NCI-H2196 (cell line): ENCODE data around the gene SUPT4H1.

Experiments
- DNase-seq: peaks from one replicate; lab custom pipeline; 2025; ENCODE audit not compliant: unreplicated experiment; lab: John Stamatoyannopoulos, UW

Gene SUPT4H1

DNA sequence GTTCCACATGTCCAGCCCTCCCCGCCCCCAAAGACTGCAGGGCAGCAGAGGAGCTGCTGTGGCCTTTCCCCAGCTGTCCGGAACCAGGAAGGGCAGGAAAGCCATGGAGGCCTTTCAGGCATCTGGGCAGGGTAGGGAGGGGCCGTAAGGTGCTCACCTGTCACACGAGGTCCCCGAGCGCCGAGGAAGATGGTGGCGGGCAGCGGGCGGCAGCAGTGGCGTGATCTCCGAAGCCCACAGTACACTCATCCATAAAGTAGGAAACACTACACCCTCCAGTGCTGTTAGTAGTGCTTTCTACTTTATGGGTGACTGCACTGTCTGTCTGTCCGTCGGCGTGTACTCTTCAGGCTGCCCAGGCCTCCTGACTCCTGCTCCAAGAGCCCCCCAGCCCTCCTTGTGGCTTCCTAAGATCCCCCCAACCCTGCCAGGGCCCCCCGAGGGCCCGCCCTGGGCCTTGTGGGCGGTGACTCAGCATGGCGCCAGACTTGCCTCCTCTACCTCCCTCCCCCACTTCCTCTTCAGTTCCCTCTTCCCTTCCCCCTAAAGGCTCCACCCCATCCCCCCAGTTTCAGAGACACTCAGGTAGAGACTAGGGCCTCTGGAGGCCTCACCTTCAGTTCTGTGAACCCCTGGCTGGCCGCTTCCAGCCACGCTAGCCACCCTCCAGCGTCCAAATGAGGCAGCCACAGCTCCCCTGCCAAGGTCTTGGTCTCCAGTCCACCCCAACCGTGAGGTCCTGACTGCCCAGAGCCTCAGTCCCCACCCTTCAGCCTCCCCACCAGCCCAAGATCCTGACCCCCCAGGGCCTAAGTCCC, 20.8 kb downstream of the SUPT4H1 start:
- no peak for DNase-seq

DNA sequence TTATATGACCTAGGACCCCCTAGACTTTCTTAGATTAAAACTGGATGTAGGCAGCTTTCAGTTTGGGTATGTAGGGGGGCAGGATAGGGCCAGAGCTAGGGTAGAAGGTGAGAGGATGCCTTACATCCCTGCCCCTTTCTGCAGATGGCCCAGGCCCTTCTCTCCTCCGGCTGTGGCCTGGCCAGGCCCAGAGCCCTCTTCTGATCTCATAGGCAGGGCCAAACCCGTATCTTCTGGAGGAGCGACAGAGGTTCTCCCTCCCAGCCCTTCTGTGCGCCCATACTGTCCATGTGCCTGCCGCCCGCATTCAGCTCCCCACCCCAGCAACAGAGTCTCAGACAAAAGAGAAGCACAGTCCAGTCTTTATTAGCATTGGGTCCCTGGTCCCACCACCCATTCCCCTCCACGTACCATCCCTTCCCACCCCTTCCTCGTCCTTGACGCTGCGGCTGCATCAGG, 21.4 kb downstream of the SUPT4H1 start:
- DNase-seq = no peak

DNA sequence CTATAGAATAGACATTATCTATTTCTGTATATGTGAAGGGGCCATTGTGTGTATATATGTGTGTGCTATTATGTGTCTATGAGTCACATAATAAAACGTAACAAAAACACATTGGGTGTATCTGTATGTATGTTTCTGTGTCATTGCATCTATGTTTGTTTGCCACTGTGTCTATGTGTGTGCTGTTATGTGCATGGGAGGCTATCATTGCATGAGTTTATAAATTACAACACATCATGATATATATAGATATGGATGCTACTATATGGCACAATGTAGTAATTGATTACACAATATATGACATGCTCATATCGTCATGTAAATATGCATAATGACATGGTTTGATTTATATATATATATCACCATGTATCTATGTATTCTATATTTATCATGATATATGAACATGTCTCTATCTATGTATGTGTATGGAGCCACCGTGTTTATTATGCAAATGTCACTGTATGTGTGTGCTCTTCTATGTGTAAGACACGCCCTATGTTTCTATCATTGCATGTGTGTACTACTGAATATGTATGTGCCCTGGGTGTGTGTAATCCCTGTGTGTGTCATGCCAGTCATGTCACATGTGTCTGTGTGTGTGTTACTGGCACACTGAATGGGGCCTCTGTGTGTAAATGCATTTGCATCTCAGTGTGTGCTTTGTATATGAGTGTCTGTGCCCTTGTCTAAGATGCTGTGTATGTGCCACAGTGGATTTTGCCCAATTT, 22.0 kb downstream of the SUPT4H1 start:
- DNase-seq = no peak

DNA sequence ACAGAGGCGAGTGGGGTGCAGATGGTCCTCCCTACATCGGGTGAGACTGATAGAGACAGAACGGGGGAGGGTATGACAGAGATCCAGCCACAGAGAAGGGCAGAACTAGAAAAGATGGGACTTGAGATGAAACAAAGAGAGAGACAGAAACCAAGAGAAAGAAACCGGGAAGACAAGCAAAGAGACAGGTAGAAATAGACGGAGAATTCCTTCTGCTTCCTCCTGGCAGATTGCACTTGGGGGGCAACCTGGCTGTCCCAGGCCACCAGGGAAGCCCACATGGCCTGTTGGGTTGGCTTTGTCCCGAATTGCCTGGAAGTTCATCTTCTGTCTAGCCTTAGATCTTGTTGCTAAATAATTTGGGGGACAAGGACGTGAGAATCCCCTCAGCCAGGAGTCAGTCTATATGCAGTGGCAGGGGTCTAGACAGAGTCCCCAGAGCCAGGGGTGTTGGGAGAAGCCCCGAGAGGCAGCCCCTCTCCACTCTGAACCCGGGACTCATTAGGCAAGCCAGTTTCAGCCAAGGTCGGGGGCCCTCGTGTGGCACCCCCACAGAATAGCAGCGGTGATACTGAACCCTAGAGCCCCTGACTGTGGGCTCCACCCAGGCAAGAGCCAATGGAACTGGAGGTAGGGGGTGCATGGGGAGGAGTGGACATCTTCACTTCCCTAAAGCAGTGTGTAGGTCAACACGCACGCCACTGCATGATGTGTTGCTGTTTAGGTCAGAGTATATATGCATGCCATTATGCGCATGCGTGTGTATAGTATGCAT, 22.8 kb downstream of the SUPT4H1 start:
- DNase-seq = no peak

DNA sequence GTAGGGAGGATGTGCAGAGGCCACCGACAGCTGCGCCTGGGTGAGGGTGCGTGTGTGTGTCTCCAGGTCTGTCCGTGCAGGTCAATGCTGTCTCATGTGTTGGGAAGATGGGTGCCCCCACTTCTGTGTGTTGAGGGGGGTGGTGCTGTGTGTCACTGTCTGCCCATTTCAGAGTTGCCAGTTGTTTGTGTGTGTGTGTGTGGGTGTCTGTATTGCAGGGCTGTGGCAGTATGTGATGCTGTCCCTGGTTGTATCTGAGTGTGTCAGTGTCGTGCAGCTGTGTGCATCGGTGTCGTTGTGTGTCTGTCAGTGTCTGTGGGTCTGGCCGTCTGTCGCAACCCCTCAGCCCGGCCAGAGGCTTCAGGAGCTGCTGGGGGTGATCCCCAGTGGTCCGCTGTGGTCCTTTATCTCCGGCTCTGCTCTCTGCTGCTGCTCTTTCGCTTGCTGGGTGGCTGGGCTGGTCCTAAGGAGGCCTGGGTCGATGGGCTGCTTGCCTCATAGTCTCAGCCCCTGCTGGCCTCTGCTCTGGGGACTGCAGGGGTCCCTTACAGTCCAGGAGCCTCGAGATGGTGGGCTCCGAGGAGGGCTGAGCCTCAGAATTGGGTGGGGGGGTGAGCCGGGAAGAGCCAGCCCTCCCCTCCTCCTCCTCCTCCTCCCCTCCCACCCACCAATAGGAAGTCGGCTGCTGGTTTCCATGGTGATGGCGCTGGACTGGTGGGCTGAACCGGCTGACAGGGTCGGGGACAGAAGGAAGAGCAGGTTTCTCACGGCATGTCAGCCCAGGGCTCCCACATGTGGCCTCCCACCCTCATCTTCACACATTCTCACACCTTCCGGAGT, 23.6 kb downstream of the SUPT4H1 start, which contains the start of gene TSPOAP1:
TSPOAP1 (minus strand) TSS at position 601 of the 840 bp plus-strand sequence. CDS start 875 bp downstream, outside the sequence.
- no peak for DNase-seq

DNA sequence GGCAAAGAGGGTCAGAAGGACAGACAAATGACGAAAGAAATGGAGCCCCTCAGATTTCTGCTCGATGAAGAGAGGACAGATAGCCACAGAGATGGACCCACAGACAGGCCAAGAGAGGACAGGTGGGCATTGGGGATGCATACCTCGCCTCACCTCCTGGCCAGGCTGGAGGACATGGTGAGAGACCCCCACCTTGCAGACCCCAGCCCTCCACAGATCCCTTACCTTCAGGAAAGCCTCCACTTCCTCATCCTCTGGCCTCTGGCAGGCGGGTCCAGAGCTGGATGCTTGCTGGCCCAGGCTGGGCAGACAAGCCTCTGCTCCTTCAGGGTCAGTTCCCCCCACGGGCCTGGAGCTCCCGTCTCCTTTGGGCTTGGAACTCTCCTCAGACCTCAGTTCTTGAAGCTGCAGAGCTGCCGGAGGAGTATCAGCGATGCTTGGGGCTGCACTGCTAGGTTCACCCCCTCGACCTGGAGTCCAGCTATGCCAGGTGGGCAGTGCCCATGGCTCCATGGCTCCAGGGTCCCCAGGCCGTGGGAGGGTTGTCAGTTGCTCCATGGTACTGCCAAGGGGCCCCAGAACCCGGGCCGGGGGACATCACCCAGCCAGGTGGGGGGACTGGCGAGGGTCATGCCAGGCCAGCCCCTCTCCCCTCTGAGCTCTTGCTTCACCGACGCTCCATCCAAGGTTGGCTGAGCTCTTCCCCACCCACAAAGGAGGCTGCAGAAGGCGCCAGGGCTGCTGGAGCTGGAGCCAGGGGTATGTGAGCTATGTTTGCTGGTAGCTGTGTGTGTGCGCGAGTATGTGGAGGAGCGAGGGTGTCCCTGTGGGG, 24.4 kb downstream of the SUPT4H1 start:
- no peak for DNase-seq

DNA sequence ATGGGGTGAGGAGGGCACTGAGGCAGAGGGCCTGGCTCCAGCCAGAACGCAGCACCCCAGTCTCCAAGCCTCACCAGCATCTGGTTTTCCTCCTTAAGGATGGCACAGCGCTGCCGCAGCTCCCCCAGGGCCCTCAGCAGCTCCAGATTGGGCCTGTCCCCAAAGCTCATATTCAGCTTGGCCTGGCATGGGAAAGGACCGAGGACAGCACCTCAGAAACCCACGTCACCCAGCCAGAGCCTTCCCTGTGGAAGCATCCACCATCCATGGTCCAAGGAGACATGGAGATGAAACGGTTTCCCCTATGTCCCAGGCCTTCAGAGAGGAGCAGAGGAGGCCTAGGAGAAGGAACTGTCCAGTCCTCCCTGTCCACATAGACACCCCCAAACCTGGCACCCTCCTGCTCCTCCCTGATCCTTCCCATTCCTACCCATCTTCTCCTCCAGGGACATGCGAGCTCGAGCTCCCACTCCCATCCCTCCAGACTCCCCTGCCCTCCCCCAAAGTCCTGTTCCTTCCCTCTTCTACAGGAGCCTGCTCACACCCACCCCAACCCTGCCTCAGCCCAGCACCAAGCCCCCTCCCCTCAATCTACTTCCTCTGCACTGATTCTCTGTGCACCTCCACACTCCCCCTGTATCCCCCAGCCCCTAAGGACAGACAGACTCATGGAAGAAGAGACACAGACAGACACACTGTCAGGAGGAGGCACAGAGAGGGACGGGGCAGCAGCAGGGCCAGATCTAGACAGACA, 25.2 kb downstream of the SUPT4H1 start:
- DNase-seq = no peak

DNA sequence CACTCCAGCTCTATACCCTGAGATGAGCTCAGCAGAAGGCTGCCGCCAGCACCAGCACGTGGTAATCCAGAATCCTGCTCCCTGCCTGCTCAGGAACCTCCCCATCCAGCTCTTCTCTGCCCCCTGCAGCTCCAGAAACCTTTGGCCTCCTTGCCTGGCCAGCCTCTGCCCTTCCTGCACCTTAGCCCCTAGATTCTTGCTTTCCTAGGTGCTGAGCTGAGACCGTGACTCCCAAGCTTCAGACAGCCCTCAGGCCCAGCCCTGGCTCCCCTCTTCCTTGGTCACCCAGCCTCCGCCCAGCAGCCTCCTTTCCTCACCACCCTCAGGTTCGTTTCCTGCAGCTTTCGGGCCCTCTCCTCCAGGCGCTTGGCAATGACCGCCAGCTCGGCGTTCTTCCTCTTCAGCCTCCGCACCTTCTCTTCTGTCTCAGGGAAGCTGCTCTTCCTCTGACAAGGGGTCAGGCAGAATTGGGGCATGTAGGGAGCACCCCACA, 26.0 kb downstream of the SUPT4H1 start:
- DNase-seq = no peak

DNA sequence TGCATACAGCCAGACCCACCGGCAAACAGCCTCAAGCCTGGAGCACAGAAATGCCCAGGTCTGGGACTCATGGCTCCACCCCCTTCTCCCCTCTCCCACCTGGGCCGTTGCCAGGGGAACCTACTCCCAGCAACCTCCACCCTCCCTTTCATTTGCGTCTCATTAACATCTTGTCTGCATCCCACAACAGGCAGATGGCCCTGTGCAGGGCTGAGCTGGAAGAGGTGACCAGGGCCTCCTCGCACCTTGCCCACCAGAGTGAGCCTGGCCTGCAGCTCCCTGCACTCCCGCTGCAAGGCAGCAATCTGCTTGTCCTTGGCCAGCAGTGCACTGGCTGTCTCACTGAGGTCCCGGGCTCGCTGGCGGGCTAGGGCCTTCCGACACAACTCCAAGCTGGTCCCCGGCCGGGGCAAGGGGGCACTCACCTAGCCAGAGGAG, 26.7 kb downstream of the SUPT4H1 start:
- peak; percentile 36 for DNase-seq

DNA sequence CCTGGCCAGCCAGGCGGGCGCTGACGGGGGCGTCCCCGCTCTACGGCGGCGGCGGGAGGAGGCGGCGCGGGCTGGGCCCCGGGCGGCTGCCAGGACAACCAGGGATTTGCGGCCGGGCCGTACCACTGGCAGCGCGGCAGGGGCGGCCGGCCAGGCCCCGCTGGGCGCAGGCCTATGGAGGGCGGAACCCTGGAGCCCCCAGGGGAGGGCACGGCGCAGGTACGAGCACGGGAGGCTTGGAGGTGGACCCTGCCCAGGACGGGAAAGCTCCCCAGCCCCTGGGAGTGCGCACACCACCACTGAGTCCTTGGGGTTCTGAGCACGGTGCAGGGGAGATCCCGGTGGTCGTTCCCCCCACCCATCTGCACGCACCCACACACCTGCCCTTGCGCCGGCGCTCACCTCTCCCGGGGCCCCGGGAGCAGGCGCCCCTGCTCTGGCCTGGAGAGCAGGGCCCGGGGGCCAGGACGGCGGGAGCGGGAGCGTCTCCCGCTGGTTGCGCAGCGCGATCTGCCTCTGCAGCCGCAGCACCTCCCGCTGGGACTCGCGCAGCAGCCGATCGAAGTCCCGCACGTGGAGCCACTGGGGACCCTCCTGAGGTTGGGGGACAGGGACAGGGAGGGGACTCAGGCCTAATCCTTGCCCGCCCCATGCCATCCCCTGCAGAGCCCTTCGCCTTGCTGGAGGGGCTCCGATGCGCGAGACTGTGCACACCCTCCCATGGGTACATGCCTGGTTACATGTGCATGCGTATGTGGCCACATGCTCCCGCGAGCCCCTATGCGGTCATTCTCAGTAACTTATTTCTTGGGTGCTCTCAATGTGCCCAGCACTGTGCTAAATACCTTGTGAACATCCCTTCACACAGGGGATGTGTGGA, 27.4 kb downstream of the SUPT4H1 start:
- DNase-seq = peak; percentile 36

DNA sequence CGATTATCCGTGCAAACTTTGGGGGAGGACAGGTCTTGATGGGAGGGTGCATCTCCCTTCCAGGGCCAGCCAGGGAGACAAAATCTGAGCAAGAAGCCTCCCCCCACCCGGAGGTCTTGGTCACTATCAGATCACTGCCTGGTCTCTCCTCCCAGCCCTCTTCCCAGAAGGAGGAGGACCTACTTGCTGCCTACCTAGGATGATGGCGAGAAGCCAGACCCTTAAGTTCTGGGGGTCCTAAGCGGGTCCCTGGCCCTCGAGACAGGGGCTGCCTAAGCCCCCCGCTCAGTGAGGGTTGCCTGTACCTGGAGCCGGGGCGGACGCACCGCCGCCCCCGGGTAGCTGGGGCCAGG, 28.0 kb downstream of the SUPT4H1 start:
- no peak for DNase-seq

DNA sequence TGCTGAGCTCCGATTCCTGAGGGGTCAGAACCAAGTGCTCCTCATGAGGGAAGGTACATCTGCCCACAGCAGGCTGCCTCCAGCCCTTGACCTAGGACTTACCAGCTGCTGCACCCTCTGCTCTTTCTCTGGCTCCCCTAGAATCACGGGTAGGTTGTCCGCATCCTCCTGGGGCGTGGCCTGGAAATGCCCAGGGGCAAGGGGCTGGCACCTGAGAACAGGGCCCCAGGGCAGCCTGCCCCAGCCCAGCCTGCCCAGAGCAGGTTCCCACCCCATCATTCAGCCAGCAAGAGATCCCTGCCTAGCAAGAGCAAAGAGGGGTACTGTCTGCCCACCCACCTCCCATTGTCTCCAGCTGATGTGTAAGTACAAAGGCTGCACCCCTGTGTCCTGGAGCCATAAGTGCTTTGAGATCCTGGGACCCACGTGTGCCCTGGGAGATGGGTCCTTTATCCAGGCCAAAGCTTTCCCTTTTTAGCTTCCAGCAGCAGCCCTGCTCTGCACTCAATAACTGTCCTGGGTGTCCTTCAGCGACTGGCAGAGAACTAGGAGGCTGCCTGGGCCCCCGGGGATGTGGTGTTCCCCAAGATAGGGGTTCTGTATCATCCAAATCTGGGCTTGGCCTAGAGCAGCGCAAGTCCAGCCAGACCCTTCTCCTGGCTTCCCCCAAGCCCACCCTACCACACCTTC, 28.5 kb downstream of the SUPT4H1 start:
- no peak for DNase-seq

DNA sequence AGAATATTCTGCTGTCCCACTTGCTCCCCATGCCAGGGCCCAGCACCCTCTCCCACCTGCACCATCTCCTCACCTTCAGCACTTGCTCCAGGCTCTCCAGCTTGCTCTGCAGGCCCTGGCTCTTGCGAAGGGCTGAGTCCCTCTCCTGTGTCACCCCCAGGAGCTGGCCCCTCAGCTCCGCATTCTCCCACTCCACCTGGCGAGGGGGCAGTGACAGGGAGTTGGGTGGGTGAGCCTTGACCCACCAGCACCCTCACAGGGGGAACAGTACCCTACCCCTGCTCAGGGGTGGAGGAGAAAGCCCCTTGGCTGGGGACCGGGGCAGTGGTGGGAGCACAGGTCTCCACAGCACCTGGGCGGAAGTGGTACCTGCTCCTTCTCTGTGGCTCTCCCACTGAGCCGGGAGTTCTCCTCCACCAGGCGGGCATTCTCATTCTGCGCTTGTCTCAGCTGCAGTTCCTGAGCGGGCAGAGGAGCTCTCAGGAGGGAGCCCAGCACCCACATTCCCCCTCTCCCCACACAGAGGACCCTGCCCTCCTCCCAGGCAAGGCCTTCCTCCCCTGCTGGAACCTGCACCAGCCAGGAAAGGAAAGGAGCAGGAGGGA, 29.3 kb downstream of the SUPT4H1 start:
- DNase-seq = no peak

DNA sequence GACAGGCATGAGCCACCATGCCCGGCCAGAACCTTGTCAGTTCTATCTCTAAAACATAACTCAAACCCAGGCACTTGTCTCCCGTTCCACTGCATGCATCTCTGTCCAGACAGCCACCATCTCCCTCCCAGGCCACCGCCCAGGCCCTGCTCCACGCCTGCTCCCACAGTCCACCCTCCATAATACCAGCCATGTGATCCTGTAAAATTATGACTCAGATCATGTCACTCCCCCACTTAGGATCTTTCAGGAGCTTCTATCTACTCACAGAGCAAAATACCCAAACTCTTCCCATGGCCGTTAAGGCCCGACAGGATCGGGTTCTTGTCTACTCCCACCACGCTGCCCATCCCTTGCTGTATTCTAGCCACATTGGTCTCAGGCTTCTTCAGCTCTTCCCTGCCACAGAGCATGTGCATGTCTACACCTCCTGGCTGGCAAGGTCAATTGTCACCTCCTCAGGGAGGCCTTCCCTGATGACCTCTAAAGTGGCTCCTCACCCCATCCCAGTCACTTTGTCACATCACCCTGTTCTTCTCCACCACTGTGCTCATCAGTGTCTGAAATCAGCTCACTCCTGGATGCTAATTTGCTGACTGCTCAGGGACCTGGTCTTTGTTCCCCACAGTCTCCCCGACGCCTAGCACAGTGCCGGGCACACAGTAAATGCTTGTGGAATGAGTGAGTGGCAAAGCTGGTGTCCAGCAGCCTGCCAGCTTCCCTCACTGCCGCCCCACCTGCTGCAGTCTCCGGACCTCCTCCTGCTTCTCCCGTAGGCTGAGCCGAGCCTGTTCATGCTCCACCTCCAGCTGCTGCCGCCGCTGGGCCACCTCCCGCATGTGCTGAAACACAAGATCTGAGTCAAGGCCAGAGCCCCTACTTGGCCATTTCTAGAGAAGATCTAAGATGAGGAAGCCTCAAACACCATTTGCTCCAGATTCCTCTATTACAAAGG, 30.2 kb downstream of the SUPT4H1 start:
- DNase-seq = no peak

DNA sequence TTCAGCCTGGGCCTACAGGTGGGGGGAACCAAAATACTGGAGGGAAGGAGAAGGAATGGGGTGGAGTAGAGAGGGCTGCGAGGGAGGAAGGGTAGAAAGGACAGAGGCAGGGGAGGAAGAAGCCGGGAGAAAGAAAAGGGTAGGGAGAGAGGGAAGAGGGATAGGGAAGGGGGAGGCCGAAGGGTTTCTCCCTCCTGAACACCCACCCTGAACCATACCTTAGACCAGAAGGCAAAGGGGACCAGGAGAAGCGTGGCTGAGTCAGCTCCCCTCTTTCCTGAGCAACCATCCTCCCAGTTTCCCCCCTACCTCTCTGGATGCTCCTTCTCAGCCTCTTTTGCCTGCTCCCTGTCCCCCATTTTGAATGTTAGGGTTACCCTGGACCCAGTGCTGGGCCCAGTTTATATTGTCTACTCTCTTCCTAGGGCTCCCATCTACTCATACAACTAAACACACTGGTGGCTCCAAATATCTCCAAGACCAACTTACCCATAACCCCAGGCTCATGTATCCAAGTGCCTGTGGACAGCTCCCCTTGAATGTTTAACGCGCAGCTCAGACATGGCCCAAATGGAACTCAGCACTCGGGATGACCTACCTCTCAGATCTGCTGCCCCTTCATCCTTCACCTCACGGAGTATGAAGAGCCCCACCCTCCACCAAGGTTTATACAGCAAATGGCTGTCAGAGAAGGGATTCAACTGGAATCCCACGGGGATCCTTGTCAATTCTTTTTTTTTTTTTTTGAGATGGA, 31.3 kb downstream of the SUPT4H1 start:
- DNase-seq = no peak
